ENCODE measurements around the gene KRT14.
"Not testable (repeated sequence)": the region's sequence is repeated elsewhere in the genome, so short reads cannot be mapped to it uniquely, and the experiment has no call there.

Gene KRT14

DNA sequence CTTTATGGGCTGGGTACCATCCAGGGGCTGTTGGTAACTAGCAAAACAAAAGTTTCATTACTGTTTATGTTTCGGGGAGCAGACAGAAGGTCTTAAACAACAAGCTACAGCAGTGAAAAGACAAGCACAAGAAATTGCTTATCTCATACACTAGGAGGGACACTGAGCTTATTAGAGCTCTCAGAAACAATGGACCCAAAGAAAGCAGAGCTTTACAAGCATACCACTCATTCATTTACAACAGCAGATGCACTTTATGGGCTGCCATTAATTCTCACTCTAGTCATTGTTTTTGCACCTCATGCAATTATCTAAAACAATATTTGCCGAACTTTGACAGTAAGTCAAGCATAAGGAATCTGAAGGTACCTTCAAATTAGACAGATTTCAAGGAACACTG lies 15.8 kb upstream of the KRT14 start:
- no peak for DNase-seq (ENCODE audit: low read depth)

GRCh38 chr17:41600318-41600717 lies 13.6 kb upstream of the KRT14 start:
- DNase-seq (ENCODE audit: low read depth) = no peak

DNA sequence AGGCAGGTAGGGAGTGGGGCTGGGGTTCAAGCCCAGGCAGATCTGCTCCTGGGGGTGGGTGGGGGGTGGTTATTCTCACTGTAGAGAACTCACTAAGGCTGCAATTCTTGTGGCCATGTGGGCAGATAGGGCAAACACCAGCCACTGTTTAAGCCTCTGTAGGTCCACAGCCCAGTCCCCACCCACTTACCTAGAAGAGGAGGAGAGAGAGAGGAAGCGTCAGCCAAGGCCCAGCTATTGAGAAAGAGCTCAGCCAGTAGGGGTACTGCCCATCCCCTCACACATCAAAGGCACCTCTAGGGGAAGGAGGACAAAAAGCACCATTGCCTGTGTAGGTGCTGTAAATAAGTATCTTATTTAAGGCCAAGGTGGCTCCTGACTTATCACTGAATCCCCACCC lies 13.0 kb upstream of the KRT14 start:
- DNase-seq (ENCODE audit: low read depth) = no peak

- no peak for DNase-seq (ENCODE audit: low read depth)
Measured at GRCh38 chr17:41595585-41595984, 8.9 kb upstream of the KRT14 start.

- no peak for DNase-seq (ENCODE audit: low read depth)
Measured at GRCh38 chr17:41594363-41594915, 7.7 kb upstream of the KRT14 start.

DNA sequence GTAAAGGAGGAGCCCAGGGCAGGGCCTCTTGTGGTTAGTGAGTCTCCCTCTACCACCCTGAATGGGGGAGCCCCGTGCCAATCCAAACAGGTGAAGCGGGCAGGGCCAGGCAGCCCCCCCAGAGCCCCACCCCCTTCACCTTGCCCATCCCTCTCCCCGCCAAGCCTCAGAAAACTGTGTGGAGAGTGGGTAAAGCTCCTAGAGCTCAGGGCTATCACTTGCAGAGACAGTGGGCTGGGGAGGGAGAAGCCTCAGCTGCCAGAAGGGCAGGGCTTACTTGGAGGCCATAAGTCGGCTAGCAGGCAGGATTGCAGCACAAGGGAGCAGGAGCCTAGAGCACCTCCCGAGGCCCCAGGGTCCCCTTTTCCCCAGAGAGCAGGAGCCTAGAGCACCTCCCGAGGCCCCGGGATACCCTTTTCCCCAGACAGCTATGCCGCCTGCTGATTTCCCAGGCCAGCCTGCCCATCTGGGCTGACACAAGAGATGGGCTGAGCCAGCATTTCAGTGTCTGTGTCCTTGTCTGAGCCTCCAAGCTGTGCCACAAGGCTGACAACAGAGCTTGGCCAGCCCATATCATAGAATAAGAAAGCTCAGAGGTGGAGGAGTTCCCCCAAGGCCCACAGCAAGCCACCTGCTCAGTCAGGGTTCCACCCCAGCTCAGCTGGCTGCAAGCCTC lies 6.7 kb upstream of the KRT14 start:
- DNase-seq (ENCODE audit: low read depth) = no peak

DNA sequence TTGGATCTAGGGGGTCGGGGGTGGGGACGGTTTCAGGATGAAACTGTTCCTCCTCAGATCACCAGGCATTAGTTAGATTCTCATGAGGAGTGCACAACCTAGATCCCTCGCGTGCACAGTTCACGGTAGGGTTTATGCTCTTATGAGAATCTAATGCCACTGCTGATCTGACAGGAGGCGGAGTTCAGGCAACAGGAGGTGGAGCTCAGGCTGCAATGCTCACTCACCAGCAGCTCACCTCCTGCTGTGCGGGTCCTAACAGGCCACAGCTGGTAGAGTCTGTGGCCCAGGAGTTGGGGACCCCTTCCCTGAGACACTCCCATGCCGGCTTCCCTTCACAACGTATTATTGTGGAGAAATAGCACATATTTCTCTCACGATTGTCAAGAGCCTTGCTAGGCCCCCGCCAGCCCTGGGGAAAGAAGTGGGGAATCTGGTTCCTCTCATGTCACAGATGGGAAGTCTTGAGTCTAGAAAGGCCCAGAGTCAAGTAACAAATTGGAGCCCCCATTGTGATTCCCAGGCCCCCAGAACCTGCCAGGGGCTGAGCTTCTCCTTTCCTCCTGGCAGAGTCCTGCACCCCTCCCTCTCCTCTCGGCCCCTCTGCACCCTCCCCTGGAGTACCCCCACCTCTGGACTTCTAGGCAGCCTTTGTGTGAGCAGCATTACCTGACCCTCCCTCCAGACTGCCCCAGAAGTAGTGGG lies 6.1 kb upstream of the KRT14 start:
- no peak for DNase-seq (ENCODE audit: low read depth)

DNA sequence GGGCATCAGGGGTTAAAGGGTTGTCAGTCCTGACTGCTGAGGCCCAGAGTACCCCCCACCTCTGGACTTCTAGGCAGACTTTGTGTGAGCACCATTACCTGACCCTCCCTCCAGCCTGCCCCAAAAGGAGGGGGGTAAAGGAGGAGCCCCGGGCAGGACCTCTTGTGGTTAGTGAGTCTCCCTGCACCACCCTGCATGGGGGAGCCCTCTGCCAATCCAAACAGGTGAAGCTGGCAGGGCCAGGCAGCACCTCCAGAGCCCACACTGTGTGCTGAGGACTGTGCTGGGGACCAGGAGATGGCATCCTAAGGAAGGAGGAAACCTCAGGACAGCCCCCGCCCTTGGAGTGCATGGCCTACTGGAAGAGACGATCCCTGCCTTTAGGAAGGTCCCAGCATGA lies 2.6 kb upstream of the KRT14 start:
- no peak for DNase-seq (ENCODE audit: low read depth)

DNA sequence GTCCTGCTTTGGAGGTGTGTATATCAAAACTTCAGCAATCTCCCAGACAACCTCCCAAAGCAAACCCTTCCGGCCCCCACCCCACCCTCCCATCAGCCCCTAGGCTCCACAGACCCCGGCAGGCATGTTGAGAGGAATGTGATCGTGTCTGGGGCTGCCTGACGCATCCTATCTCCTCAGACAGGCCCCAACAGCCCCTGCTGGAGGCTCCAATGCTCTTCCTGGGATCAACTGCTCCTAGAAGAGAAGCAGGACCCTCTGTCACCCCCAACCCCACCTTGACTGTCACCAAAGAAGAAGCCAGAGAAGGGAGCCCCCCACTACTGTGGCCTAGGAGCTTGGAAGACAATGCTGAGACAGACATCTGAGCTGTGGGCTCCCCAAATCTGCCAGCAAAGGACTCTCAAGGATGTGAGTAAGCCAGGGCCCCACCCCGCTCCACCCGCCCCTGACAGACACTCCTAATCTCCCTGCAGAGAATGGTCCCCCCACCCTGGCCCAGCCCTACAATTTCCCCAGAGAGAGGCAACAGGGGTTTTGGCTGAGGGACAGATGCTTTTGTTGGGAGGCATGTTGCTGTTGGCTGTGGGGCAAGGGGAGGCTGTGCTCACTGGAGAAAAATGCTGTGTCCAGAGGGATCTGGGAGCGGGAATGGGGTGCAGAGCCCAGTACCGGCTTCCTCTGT lies 1.6 kb upstream of the KRT14 start:
- no peak for DNase-seq (ENCODE audit: low read depth)

GRCh38 chr17:41585301-41586056 lies 1.2 kb downstream of the KRT14 start:
- no peak for DNase-seq (ENCODE audit: low read depth)

GRCh38 chr17:41584331-41584927 lies 2.3 kb downstream of the KRT14 start:
- not testable (repeated sequence) for DNase-seq (ENCODE audit: low read depth)

GRCh38 chr17:41583137-41584127 lies 3.3 kb downstream of the KRT14 start:
- no peak for DNase-seq (ENCODE audit: low read depth)

DNA sequence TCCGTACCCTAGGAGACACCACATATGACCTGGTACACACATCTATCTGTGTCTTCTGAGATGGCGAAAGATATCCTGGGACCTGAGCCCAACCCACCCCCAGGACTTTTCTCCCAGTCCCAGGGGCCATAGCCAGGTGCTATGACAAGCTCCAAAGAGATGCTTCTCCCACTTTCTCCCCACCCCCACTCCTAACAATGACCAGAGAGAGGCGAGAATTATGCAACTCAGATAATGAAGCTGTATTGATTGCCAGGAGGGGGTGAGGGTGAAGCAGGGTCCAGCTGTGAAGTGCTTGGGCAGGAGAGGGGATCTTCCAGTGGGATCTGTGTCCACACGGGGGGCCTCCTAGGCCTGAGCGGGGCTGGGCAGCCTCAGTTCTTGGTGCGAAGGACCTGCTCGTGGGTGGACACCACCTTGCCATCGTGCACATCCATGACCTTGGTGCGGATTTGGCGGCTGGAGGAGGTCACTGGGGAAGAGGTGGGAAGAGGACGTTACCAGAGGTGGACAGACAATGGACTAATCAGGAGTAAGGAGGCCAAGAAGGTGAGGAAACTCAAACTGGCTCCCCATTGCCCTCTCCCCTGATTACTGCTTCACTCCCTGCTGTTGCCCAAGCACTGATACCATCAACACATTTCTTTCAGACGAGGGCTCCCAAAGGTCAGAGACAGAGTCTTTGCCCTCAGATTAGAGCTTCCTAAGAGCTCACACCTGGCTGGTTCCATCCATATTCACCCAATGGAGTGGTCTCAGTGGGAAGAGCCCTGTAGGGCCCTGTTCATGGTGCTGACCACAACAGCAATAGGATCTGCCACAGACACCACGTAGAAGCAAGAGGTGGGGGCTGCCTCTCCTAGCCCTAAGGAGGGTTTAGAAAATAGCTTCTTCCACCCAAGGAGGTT lies 4.4 kb downstream of the KRT14 start:
- not testable (repeated sequence) for DNase-seq (ENCODE audit: low read depth)

DNA sequence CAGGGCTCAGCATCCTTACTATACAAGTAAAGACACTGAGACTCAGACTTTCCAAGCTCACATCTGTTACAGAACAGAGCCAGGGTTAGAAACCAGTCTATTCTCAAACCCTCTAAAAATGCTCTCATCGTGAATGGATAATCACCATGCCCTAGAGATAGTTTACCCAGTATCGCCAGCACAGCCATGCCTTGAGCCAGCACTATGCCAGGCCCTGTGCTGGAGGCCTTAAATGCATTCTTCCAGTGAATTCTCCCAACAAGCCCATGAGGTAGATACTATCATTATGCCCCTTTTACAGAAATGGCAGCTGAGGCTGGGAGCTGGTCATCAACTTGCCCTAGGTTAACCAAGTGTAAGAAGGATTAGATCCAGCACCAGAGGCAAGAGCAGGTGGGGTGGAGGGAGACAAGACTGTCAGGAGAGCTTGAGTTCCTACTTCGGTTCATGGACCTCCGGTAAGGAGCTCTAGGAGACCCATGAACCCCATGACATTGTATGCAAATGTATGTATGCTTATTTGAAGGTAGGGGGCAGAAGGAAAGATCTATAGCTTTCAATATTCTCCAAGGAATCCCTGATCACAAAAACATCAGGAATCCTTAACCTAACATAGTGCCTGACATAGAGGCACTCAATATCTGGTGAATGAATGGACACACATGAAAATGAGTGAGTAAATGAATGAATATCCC lies 5.2 kb downstream of the KRT14 start:
- DNase-seq (ENCODE audit: low read depth) = no peak

DNA sequence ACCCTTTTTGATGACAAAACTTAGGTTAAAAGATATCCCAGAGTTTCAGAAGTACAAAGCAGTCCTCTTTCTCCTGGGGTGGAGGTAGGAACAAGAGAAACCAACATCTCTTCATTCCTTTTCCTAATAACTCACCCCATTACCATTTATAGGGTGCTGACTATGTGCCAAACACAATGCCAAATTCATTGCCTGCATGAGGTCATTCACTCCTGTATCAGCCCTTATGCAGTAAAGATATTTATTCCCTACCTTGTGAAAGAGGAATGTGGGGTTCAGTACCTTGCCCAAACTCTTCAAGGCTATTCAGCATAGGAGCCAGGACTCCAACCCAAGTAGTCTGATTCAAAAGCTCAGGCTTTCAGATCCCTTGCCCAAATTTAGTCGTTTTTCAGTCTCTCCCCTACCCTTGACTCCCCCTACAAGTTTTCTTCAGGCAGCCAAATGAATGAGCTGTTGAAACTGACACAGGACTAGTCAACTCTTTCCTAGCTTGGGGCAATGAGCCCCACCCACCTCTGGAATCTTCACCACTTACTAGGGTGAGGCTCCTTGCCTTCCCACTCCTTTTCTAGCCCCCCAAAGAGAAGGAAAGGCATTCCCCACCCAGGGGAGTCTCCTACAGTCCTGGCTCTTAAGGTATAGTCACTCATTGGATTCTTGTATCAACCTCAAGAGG lies 5.9 kb downstream of the KRT14 start:
- no peak for DNase-seq (ENCODE audit: low read depth)

GRCh38 chr17:41580244-41580575 lies 6.5 kb downstream of the KRT14 start:
- DNase-seq (ENCODE audit: low read depth) = no peak

- peak; percentile 73 for DNase-seq (ENCODE audit: low read depth)
Measured at GRCh38 chr17:41579484-41580243, 7.0 kb downstream of the KRT14 start.

DNA sequence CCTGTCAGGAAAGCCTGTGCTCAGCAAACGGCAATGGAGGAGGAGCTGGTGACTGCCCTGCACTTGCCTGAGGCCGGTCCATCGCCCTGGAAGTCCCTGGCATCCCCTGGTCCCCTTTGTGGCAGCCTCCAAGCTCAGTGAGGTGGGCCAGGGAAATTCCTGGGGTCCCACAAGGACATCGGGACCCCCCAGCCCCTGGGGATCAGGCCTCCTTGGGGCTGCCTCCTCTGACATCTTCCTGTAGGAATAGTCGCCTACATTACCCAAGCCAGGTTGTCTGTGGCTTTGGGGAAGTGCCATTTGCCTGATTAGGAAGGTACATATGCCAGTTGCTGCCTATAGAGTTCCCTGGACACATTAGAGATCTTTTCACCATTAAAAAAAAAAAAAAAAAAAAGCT lies 7.7 kb downstream of the KRT14 start:
- no peak for DNase-seq (ENCODE audit: low read depth)

Measured in activated T-cell treated with anti-CD3 and anti-CD28 coated beads for 48 hours (primary cell).